GM13977 (cell line): Measurements from ENCODE around the gene CALY.

ENCODE experiments used
- DNase-seq: peaks from one replicate; pipeline ENCODE4 v3.0.0; 2012; ENCODE audit warnings: low spot score
- CTCF ChIP-seq: IDR thresholded peaks from 2 replicates; pipeline ENCODE4 v1.5.1; 2012; ENCODE audit warnings: mild to moderate bottlenecking, control low read depth; ENCODE audit not compliant: insufficient read depth; ENCODE audit errors: extremely low read depth, missing control alignments
- in situ Hi-C: fragments of 300-500 bp; cut with MboI; formaldehyde crosslinking; loops from one replicate; pipeline ENCODE4 v1.12.0; 2022; ENCODE audit warnings: low sequenced_read_pairs, low pct_unique_long_range_greater_than_20kb, mixed read lengths, inconsistent platforms; ENCODE audit not compliant: unreplicated experiment

CALY gene

GRCh38 chr10:133306097-133306476, 30.6 kb downstream of the CALY start:
- in situ Hi-C loops: no loop called here
- no peak for TF ChIP-seq CTCF
- DNase-seq: no peak

GRCh38 chr10:133303206-133303605, 33.5 kb downstream of the CALY start:
- no peak for TF ChIP-seq CTCF
- no peak for DNase-seq
- in situ Hi-C loops: no loop called here

GRCh38 chr10:133302230-133302629, 34.5 kb downstream of the CALY start:
- no peak for TF ChIP-seq CTCF
- in situ Hi-C loops: no loop called here
- DNase-seq: no peak

GRCh38 chr10:133299738-133300137, 37.0 kb downstream of the CALY start:
- no peak for TF ChIP-seq CTCF
- no peak for DNase-seq
- in situ Hi-C loops: no loop called here

- no peak for DNase-seq
- no peak for TF ChIP-seq CTCF
- in situ Hi-C loops: no loop called here
Measured at GRCh38 chr10:133299224-133299623, 37.5 kb downstream of the CALY start.

GRCh38 chr10:133298466-133298865, 38.2 kb downstream of the CALY start:
- TF ChIP-seq CTCF: no peak
- in situ Hi-C loops: no loop called here
- DNase-seq: no peak

- no peak for TF ChIP-seq CTCF
- in situ Hi-C loops: no loop called here
- DNase-seq: no peak
Measured at GRCh38 chr10:133297504-133297903, 39.2 kb downstream of the CALY start.
